Skeletal muscle tissue (tissue), 4 donors: ENCODE data around the gene TUBA1C. TPM values are rescaled to one million over a fixed set of nuclear protein-coding genes. Genes with fewer than 3 reads are reported as not detected.
"Not testable (repeated sequence)": the region's sequence is repeated elsewhere in the genome, so short reads cannot be mapped to it uniquely, and the experiment has no call there.

Experiments
- H3K27ac ChIP-seq: one replicate; pipeline ENCODE4 v1.7.0; 2013; ENCODE audit warnings: mild to moderate bottlenecking, low read depth, low read length, inconsistent platforms
- H3K27me3 ChIP-seq, 3 donors: one replicate each; pipeline ENCODE4 v1.7.0; 2013; ENCODE audit warnings: low read length in 3 of 3; ENCODE audit not compliant: control insufficient read depth in 3 of 3, insufficient read depth in 3 of 3
- H3K36me3 ChIP-seq, 3 donors: one replicate each; pipeline ENCODE4 v1.7.0; 2013; ENCODE audit warnings: low read length in 3 of 3; ENCODE audit not compliant: control insufficient read depth in 3 of 3, insufficient read depth in 3 of 3
- H3K4me1 ChIP-seq, 3 donors: one replicate each; pipeline ENCODE4 v1.7.0; 2013; ENCODE audit warnings: low read length in 3 of 3, mild to moderate bottlenecking in 3 of 3; ENCODE audit not compliant: control insufficient read depth in 3 of 3, insufficient read depth in 3 of 3
- H3K4me3 ChIP-seq, 3 donors: one replicate each; pipeline ENCODE4 v1.7.0; 2013; ENCODE audit warnings: low read length in 3 of 3
- H3K9ac ChIP-seq, 3 donors: one replicate each; pipeline ENCODE4 v1.7.0; 2013; ENCODE audit warnings: low read length in 3 of 3, mild to moderate bottlenecking in 3 of 3, moderate library complexity in 2 of 3, low read depth in 1 of 3
- H3K9me3 ChIP-seq, 3 donors: one replicate each; pipeline ENCODE4 v1.7.0; 2013; ENCODE audit warnings: low read length in 3 of 3; ENCODE audit not compliant: control insufficient read depth in 3 of 3
- total RNA-seq: library from RNA; depleted of rRNA; stranded (reverse); fragments of >200 nt; gene quantifications from one replicate; pipeline ENCODE4 v1.2.3, GENCODE V29; 2014
- donor health status: Osteomylitis.

TUBA1C gene
- total RNA-seq, 1 donor from 2014 or later, result 34.4 TPM

DNA sequence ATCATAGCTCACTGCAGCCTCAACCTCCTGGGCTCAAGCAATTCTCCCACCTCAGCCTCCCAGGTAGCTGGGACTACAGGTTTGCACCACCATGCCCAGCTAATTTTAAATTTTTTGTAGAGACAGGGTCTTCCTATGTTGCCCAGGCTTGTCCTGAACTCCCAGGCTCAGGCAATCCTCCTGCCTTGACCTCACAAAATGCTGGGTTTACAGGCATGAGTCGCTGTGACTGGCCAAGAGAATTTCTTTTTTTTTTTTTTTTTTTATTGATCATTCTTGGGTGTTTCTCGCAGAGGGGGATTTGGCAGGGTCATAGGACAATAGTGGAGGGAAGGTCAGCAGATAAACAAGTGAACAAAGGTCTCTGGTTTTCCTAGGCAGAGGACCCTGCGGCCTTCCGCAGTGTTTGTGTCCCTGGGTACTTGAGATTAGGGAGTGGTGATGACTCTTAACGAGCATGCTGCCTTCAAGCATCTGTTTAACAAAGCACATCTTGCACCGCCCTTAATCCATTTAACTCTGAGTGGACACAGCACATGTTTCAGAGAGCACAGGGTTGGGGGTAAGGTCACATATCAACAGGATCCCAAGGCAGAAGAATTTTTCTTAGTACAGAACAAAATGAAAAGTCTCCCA lies 18.0 kb downstream of the TUBA1C start:
- H3K9ac ChIP-seq, H3K27ac ChIP-seq, H3K4me1 ChIP-seq, H3K36me3 ChIP-seq, H3K4me3 ChIP-seq, H3K9me3 ChIP-seq: not testable (repeated sequence)
- H3K27me3 ChIP-seq, result peaks cover 8 to 21% (median 11%) of the 10 kb centered on the region in 3 donors

DNA sequence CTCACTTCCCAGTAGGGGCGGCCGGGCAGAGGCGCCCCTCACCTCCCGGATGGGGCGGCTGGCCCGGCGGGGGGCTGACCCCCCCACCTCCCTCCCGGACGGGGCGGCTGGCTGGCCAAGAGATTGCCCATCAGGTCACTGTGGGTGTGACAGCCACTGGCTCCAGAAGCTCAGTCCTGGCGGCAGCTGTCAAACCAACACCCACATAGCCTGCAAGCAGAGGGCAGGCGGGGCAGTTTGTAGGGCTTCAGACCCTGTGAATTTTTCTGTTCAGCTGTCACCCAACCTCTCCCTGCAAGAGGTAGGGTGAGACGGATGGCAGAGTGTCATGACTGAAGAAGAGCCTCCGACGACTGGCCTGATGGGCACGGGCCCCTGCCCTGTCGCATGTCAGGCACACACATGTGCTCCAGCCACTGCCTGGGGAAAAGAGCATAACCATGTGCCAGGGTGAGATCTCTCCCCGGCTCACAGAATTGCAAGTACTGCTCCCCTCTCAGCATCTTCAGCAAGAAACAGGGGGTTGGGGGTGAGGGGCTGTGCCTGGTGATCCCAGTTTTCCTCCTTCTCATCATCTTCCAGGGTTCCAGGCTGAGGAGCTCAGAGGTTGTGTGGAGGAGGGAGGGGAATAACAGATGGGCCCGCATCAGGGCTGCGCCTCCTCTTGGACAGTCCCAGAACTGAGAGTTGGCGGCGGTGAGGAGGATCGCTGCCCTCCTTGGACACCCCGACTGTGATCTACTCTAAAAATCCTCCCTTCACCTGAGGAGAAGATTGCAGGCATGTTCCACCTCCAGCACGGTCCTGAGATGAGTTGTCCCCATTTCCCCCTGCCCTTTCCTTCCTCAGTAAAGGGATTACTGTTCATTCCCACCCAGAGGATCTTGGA lies 18.9 kb downstream of the TUBA1C start:
- Histone ChIP-seq H3K36me3 (no peaks in the 10 kb centered on the region), H3K4me3 (no peak overlapping the region), H3K4me1 (no peaks in the 10 kb centered on the region), H3K9ac (no peak overlapping the region), H3K27ac (no peak overlapping the region), H3K27me3 (peaks cover 8 to 22% (median 11%) of the 10 kb centered on the region in 3 donors), H3K9me3 (no peaks in the 10 kb centered on the region)

DNA sequence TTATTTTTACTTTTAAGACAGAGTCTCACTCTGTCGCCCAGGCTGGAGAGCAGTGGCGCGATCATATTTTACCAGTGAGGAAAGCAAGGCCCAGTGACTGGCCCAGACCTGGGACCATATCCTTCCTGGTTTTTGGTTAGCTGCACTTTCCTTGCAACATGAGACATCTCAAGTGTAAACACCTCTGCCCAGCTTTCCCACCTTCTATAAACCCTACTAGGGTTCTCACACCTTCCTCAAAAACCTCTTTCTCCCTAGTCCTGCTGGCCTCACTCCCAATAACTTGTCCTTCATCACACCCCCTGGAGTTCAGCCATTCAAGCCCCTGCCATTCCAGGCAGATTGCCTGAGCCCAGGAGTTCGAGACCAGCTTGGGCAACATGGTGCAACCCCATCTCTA lies 19.8 kb downstream of the TUBA1C start:
- Histone ChIP-seq H3K9me3 (no peaks in the 10 kb centered on the region), H3K4me1 (no peaks in the 10 kb centered on the region), H3K4me3 (no peak overlapping the region), H3K27me3 (peaks cover 8 to 22% (median 14%) of the 10 kb centered on the region in 3 donors), H3K27ac (no peak overlapping the region), H3K36me3 (no peaks in the 10 kb centered on the region), H3K9ac (no peak overlapping the region)

DNA sequence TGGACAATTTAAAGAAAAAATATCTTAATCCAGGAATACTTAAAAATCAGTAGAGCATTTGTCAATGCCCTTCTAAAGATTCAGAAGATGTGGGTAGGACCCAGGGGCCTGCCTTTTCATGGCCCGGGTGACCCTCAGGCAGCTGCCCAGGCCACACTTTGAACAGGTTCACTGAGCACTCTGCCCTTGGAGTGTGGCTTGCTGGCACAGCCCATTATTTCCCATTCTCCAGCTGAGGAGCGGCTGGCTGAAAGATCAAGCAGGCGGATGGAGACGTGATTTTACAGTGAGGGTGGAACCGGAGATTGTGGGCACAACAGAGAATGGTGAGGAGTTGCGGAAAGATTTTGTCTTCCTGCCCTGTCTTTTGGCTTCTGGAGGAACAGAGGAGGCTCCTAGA lies 23.0 kb downstream of the TUBA1C start:
- H3K27ac ChIP-seq, result no peak overlapping the region
- H3K27me3 ChIP-seq, result peaks cover 8 to 19% (median 10%) of the 10 kb centered on the region in 3 donors
- no peak overlapping the region for H3K9ac ChIP-seq
- no peak overlapping the region for H3K4me3 ChIP-seq
- no peaks in the 10 kb centered on the region for H3K4me1 ChIP-seq
- no peaks in the 10 kb centered on the region for H3K36me3 ChIP-seq
- H3K9me3 ChIP-seq, result no peaks in the 10 kb centered on the region

DNA sequence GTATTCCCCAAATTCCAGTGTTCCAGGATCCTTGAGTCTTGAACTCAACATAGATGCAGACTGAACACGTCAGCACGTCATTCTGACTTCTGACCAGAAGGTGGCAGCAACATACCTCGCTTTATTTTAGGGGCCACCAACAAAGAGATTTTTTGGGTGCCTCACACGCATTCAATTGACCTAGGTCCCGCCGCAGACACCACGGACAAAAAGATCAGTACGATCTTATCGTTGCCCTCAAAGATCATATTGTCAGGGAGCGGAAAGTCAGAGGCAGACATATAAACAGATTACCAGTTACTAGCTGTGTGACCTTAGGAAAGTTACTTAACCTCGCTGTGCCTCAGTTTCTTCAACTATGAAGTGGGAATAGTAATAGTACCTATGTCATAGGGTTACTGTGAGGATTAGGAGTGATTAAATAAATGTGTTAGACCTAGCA lies 23.6 kb downstream of the TUBA1C start:
- Histone ChIP-seq H3K27ac (no peak overlapping the region), H3K9me3 (no peaks in the 10 kb centered on the region), H3K4me1 (peaks cover 0 to 5% (median under 1%) of the 10 kb centered on the region in 3 donors), H3K4me3 (no peak overlapping the region), H3K27me3 (peaks cover 8 to 22% (median 10%) of the 10 kb centered on the region in 3 donors), H3K9ac (no peak overlapping the region), H3K36me3 (no peaks in the 10 kb centered on the region)

DNA sequence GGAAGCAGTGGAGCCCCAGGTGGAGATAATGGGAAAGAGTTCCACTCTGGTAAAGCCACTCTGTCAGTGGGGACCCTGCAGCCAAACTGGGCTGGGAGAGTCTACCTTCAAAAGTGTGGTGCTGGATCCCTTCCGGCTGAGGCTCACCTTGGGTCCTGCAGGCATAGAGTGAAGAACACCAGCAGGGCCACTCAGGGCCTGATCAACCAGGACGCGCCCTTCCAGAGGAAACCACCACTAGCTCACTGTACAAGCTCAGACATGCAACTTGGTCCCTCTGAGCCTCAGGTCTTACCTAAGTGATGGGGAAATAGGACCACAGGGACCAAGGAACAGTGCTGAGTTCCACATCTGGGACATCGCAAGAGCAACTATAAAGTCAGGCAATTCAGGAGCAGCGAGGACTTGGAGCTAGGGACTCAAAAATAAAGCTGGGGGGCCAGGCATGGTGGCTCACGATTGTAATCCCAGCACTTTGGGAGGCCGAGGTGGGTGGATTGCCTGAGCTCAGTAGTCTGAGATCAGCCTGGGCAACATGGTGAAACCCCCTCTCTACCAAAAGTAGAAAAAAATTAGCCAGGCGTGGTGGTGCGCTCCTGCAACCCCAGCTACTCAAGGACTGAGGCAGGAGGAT lies 24.2 kb downstream of the TUBA1C start:
- no peak overlapping the region for H3K4me3 ChIP-seq
- H3K4me1 ChIP-seq, result peaks cover 0 to 6% (median 4%) of the 10 kb centered on the region in 3 donors
- no peak overlapping the region for H3K9ac ChIP-seq
- no peaks in the 10 kb centered on the region for H3K9me3 ChIP-seq
- no peak overlapping the region for H3K27ac ChIP-seq
- no peaks in the 10 kb centered on the region for H3K36me3 ChIP-seq
- peaks cover 2 to 18% (median 4%) of the 10 kb centered on the region in 3 donors for H3K27me3 ChIP-seq

DNA sequence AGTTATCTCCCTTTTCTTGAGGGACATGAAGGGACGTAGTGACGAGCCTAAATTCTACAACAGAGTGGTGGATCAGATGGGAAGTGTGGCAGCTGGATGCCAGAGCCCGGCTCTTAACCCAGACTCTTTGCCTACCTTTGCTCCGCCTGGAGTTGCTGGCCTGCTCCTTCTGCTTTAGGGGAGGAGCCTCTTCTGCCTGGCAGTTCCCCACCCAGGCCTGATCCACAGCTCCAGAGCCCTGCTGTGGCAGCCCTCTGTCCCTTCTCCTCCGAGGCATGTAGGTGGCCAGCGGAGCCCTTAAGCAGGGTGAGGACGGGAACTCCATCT lies 27.8 kb downstream of the TUBA1C start:
- Histone ChIP-seq H3K27ac (no peak overlapping the region), H3K9ac (no peak overlapping the region), H3K9me3 (no peaks in the 10 kb centered on the region), H3K27me3 (peaks cover 27 to 34% (median 33%) of the 10 kb centered on the region in 3 donors), H3K36me3 (no peaks in the 10 kb centered on the region), H3K4me3 (no peak overlapping the region), H3K4me1 (peaks cover 10 to 14% (median 12%) of the 10 kb centered on the region in 3 donors)

DNA sequence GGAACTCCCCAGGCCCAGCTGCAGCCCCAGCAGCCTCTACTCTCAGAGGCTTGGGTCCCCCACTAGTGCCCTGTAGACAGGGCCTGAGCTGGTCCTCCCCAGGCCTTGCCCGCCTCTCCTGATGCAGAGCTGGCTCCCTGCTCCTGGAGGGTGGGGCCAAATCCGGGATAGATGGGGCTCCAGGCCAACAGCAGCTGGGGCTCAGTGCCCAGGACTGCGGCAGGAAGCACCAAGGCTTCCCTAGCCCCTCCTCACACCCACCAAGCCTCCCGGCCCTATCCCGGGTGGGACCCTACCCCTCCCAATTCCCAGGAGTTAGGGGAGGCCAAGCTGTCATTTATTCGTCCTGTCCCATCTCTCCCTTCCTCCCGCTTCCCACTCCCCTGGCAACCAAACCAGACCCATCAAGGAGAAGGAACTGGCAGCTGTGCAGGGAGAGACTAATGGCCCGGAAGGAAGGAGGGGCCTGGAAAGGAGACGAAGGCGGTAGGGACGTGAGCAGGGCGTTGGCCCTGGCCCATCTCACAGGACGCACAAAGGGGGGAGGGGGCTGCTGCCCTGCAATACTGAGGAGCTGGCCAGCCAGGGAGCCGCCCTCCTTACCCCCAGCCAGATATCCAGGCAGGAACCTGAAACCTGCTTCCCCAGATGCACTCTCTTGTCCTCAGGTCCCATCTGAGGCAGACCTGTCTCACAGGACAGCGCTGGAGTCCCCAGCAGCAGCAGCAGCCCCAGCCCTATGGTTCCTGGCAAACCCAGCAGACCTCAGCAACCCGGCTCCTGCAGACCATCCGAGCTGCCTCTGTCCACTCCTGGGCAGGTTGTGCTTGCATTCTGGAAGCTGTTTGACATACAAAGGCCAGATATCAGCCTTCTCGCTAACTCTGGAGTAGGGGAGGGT lies 28.4 kb downstream of the TUBA1C start:
- Histone ChIP-seq H3K27ac (no peak overlapping the region), H3K4me1 (peaks cover 10 to 14% (median 12%) of the 10 kb centered on the region in 3 donors), H3K36me3 (no peaks in the 10 kb centered on the region), H3K9ac (no peak overlapping the region), H3K4me3 (no peak overlapping the region), H3K9me3 (no peaks in the 10 kb centered on the region), H3K27me3 (peaks cover 33 to 39% (median 37%) of the 10 kb centered on the region in 3 donors)

DNA sequence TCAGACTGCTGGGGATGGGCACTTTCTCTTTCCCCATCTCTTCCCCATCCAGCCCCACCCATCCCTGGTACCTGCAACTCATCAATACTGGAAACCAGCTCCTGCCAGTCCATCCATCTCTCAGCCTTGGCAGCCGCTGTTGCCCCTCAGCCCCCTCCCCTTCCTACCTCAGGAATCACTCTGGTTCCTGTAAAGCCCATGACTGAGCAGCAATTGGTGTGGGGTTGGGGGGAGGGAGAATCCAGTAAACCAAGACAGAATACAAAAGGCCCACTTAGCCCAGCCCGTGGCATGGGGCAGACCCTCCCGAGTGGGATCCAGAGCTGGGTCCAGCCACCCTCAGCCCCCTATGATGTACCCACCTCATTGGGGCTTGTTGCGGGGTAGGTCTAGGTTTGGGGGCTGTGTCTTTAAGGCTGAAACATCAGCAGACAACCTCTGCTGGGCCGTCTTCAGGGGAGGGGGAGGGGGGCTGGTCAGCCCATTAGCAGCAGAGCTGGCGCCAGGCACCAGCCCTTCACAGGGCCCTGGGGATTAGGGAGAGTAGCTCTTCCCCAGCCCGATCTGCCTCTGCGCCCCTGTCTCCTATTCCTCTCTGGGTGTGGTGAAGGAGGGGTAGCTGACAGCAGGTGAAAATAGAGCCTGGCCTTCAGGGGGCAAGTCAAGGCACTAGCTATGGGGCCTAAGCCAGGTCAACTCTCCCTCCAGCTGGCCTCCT lies 29.4 kb downstream of the TUBA1C start:
- Histone ChIP-seq H3K9me3 (no peaks in the 10 kb centered on the region), H3K27me3 (peaks cover 39 to 43% (median 42%) of the 10 kb centered on the region in 3 donors), H3K4me1 (peaks cover 10 to 14% (median 12%) of the 10 kb centered on the region in 3 donors), H3K4me3 (no peak overlapping the region), H3K27ac (no peak overlapping the region), H3K9ac (no peak overlapping the region), H3K36me3 (no peaks in the 10 kb centered on the region)
